ENCODE results near the gene ID4.
A peak's percentile ranks its signal among the peaks of the same experiment; 100 is the strongest.

Gene ID4

GRCh38 chr6:19864285-19864684, 27.1 kb downstream of the ID4 start:
- Histone ChIP-seq H3K36me3 (ENCODE audit: control insufficient read depth, insufficient read depth, low read length, severe bottlenecking) (no peaks in the 10 kb centered on the region), H3K4me1 (ENCODE audit: control insufficient read depth, insufficient read depth, low read length) (no peaks in the 10 kb centered on the region), H3K9me3 (ENCODE audit: control insufficient read depth, low read length) (no peaks in the 10 kb centered on the region), H3K27me3 (replicated peaks; ENCODE audit: control insufficient read depth, insufficient read depth, low read length) (peaks cover 10% of the 10 kb centered on the region), H3K4me3 (ENCODE audit: low read length) (no peak overlapping the region), H3K9ac (ENCODE audit: low read length) (no peak overlapping the region)
- DNase-seq (ENCODE audit: low read depth), result no peak

GRCh38 chr6:19865178-19865577, 28.0 kb downstream of the ID4 start:
- Histone ChIP-seq H3K36me3 (ENCODE audit: control insufficient read depth, insufficient read depth, low read length, severe bottlenecking) (no peaks in the 10 kb centered on the region), H3K4me1 (ENCODE audit: control insufficient read depth, insufficient read depth, low read length) (no peaks in the 10 kb centered on the region), H3K4me3 (ENCODE audit: low read length) (no peak overlapping the region), H3K9ac (ENCODE audit: low read length) (no peak overlapping the region), H3K9me3 (ENCODE audit: control insufficient read depth, low read length) (no peaks in the 10 kb centered on the region), H3K27me3 (replicated peaks; ENCODE audit: control insufficient read depth, insufficient read depth, low read length) (peaks cover 10% of the 10 kb centered on the region)
- DNase-seq (ENCODE audit: low read depth), result no peak

- no peaks in the 10 kb centered on the region for H3K4me1 ChIP-seq (ENCODE audit: control insufficient read depth, insufficient read depth, low read length)
- H3K9me3 ChIP-seq (ENCODE audit: control insufficient read depth, low read length), result no peaks in the 10 kb centered on the region
- H3K9ac ChIP-seq (ENCODE audit: low read length), result no peak overlapping the region
- no peak overlapping the region for H3K4me3 ChIP-seq (ENCODE audit: low read length)
- no peaks in the 10 kb centered on the region for H3K36me3 ChIP-seq (ENCODE audit: control insufficient read depth, insufficient read depth, low read length, severe bottlenecking)
- no peak for DNase-seq (ENCODE audit: low read depth)
- peaks cover 10% of the 10 kb centered on the region for H3K27me3 ChIP-seq (replicated peaks; ENCODE audit: control insufficient read depth, insufficient read depth, low read length)
Observed at GRCh38 chr6:19866173-19866984, 29.2 kb downstream of the ID4 start.

GRCh38 chr6:19866985-19867627, 29.9 kb downstream of the ID4 start:
- Histone ChIP-seq H3K9ac (ENCODE audit: low read length) (no peak overlapping the region), H3K4me3 (ENCODE audit: low read length) (no peak overlapping the region)

GRCh38 chr6:19869464-19869863, 32.3 kb downstream of the ID4 start:
- no peak for DNase-seq (ENCODE audit: low read depth)
- H3K4me3 ChIP-seq (ENCODE audit: low read length), result no peak overlapping the region
- H3K9ac ChIP-seq (ENCODE audit: low read length), result no peak overlapping the region
- no peaks in the 10 kb centered on the region for H3K9me3 ChIP-seq (ENCODE audit: control insufficient read depth, low read length)
- no peaks in the 10 kb centered on the region for H3K4me1 ChIP-seq (ENCODE audit: control insufficient read depth, insufficient read depth, low read length)
- H3K36me3 ChIP-seq (ENCODE audit: control insufficient read depth, insufficient read depth, low read length, severe bottlenecking), result no peaks in the 10 kb centered on the region
- peaks cover 10% of the 10 kb centered on the region for H3K27me3 ChIP-seq (replicated peaks; ENCODE audit: control insufficient read depth, insufficient read depth, low read length)

More at GRCh38 chr6:19866985-19867627, 29.9 kb downstream of the ID4 start:
- no peaks in the 10 kb centered on the region for H3K36me3 ChIP-seq (ENCODE audit: control insufficient read depth, insufficient read depth, low read length, severe bottlenecking)
- H3K27me3 ChIP-seq (replicated peaks; ENCODE audit: control insufficient read depth, insufficient read depth, low read length), result peaks cover 10% of the 10 kb centered on the region
- peak; percentile 19 for DNase-seq (ENCODE audit: low read depth)
- no peaks in the 10 kb centered on the region for H3K4me1 ChIP-seq (ENCODE audit: control insufficient read depth, insufficient read depth, low read length)
- no peaks in the 10 kb centered on the region for H3K9me3 ChIP-seq (ENCODE audit: control insufficient read depth, low read length)

- H3K4me3 ChIP-seq (ENCODE audit: low read length), result no peak overlapping the region
- H3K36me3 ChIP-seq (ENCODE audit: control insufficient read depth, insufficient read depth, low read length, severe bottlenecking), result no peaks in the 10 kb centered on the region
- H3K4me1 ChIP-seq (ENCODE audit: control insufficient read depth, insufficient read depth, low read length), result no peaks in the 10 kb centered on the region
- peaks cover 10% of the 10 kb centered on the region for H3K27me3 ChIP-seq (replicated peaks; ENCODE audit: control insufficient read depth, insufficient read depth, low read length)
- no peak overlapping the region for H3K9ac ChIP-seq (ENCODE audit: low read length)
- DNase-seq (ENCODE audit: low read depth), result no peak
- H3K9me3 ChIP-seq (ENCODE audit: control insufficient read depth, low read length), result no peaks in the 10 kb centered on the region
Observed at GRCh38 chr6:19870322-19870721, 33.2 kb downstream of the ID4 start.

GRCh38 chr6:19873031-19873430, 35.9 kb downstream of the ID4 start:
- peaks cover 9% of the 10 kb centered on the region for H3K27me3 ChIP-seq (replicated peaks; ENCODE audit: control insufficient read depth, insufficient read depth, low read length)
- DNase-seq (ENCODE audit: low read depth), result no peak
- H3K4me1 ChIP-seq (ENCODE audit: control insufficient read depth, insufficient read depth, low read length), result no peaks in the 10 kb centered on the region
- no peaks in the 10 kb centered on the region for H3K36me3 ChIP-seq (ENCODE audit: control insufficient read depth, insufficient read depth, low read length, severe bottlenecking)
- no peak overlapping the region for H3K4me3 ChIP-seq (ENCODE audit: low read length)
- H3K9me3 ChIP-seq (ENCODE audit: control insufficient read depth, low read length), result no peaks in the 10 kb centered on the region
- H3K9ac ChIP-seq (ENCODE audit: low read length), result no peak overlapping the region

- no peak for DNase-seq (ENCODE audit: low read depth)
- no peaks in the 10 kb centered on the region for H3K9me3 ChIP-seq (ENCODE audit: control insufficient read depth, low read length)
- no peaks in the 10 kb centered on the region for H3K4me1 ChIP-seq (ENCODE audit: control insufficient read depth, insufficient read depth, low read length)
- no peak overlapping the region for H3K4me3 ChIP-seq (ENCODE audit: low read length)
- no peak overlapping the region for H3K9ac ChIP-seq (ENCODE audit: low read length)
- H3K27me3 ChIP-seq (replicated peaks; ENCODE audit: control insufficient read depth, insufficient read depth, low read length), result no peaks in the 10 kb centered on the region
- H3K36me3 ChIP-seq (ENCODE audit: control insufficient read depth, insufficient read depth, low read length, severe bottlenecking), result no peaks in the 10 kb centered on the region
Observed at GRCh38 chr6:19876672-19877071, 39.5 kb downstream of the ID4 start.

GRCh38 chr6:19879663-19880062, 42.5 kb downstream of the ID4 start:
- Histone ChIP-seq H3K4me3 (ENCODE audit: low read length) (no peak overlapping the region), H3K9me3 (ENCODE audit: control insufficient read depth, low read length) (no peaks in the 10 kb centered on the region), H3K4me1 (ENCODE audit: control insufficient read depth, insufficient read depth, low read length) (no peaks in the 10 kb centered on the region), H3K27me3 (replicated peaks; ENCODE audit: control insufficient read depth, insufficient read depth, low read length) (no peaks in the 10 kb centered on the region), H3K36me3 (ENCODE audit: control insufficient read depth, insufficient read depth, low read length, severe bottlenecking) (no peaks in the 10 kb centered on the region), H3K9ac (ENCODE audit: low read length) (no peak overlapping the region)
- no peak for DNase-seq (ENCODE audit: low read depth)

GRCh38 chr6:19880066-19880465, 42.9 kb downstream of the ID4 start:
- Histone ChIP-seq H3K4me1 (ENCODE audit: control insufficient read depth, insufficient read depth, low read length) (no peaks in the 10 kb centered on the region), H3K27me3 (replicated peaks; ENCODE audit: control insufficient read depth, insufficient read depth, low read length) (no peaks in the 10 kb centered on the region), H3K36me3 (ENCODE audit: control insufficient read depth, insufficient read depth, low read length, severe bottlenecking) (no peaks in the 10 kb centered on the region), H3K9ac (ENCODE audit: low read length) (no peak overlapping the region), H3K9me3 (ENCODE audit: control insufficient read depth, low read length) (no peaks in the 10 kb centered on the region), H3K4me3 (ENCODE audit: low read length) (no peak overlapping the region)
- DNase-seq (ENCODE audit: low read depth), result no peak

- H3K36me3 ChIP-seq (ENCODE audit: control insufficient read depth, insufficient read depth, low read length, severe bottlenecking), result no peaks in the 10 kb centered on the region
- H3K4me3 ChIP-seq (ENCODE audit: low read length), result no peak overlapping the region
- peaks cover 2% of the 10 kb centered on the region for H3K4me1 ChIP-seq (ENCODE audit: control insufficient read depth, insufficient read depth, low read length)
- H3K27me3 ChIP-seq (replicated peaks; ENCODE audit: control insufficient read depth, insufficient read depth, low read length), result no peaks in the 10 kb centered on the region
- no peak overlapping the region for H3K9ac ChIP-seq (ENCODE audit: low read length)
- no peak for DNase-seq (ENCODE audit: low read depth)
- no peaks in the 10 kb centered on the region for H3K9me3 ChIP-seq (ENCODE audit: control insufficient read depth, low read length)
Observed at GRCh38 chr6:19891451-19891850, 54.3 kb downstream of the ID4 start.
